Tibial nerve (tissue), 4 donors: ENCODE measurements around the gene ADM. TPM values are rescaled to one million over a fixed set of nuclear protein-coding genes. Genes with fewer than 3 reads are reported as not detected.

Experiments
- DNase-seq, 2 donors: peaks; one replicate each; pipeline ENCODE4 v3.0.0-alpha.2; 2019; ENCODE audit warnings: low spot score in 2 of 2
- H3K27ac ChIP-seq, 4 donors: fragments of 200-600 bp; sonication (generic) in 3 of 4; one replicate each; pipeline ENCODE4 v1.5.1; 2017 to 2019; ENCODE audit warnings: mild to moderate bottlenecking in 1 of 4
- H3K27me3 ChIP-seq, 2 donors: fragments of 200-600 bp; sonication (generic) in 1 of 2; one replicate each; pipeline versions ENCODE4 v1.5.1 to v1.6.0; 2017 to 2019
- H3K36me3 ChIP-seq, 3 donors: fragments of 200-600 bp; sonication (generic); one replicate each; pipeline ENCODE4 v1.5.1; 2018 to 2019
- H3K4me1 ChIP-seq, 4 donors: fragments of 200-600 bp; sonication (generic) in 3 of 4; one replicate each; pipeline ENCODE4 v1.5.1; 2017 to 2019
- H3K4me3 ChIP-seq, 4 donors: fragments of 200-600 bp; sonication (generic) in 3 of 4; one replicate each; pipeline ENCODE4 v1.5.1; 2017 to 2019; ENCODE audit warnings: mild to moderate bottlenecking in 1 of 4, moderate library complexity in 1 of 4
- H3K9me3 ChIP-seq, 4 donors: fragments of 200-600 bp; sonication (generic) in 3 of 4; one replicate each; pipeline ENCODE4 v1.5.1; 2017 to 2019
- EP300 ChIP-seq, 2 donors: sonication (generic); formaldehyde crosslinking; IDR thresholded peaks; one replicate each; pipeline ENCODE4 v1.6.1; 2017; ENCODE audit warnings: antibody characterized with exemption in 2 of 2, mild to moderate bottlenecking in 1 of 2
- POLR2A ChIP-seq, 2 donors: fragments of 450-650 bp; IDR thresholded peaks; one replicate each; pipeline ENCODE4 v1.6.1; 2017; ENCODE audit warnings: antibody characterized with exemption in 2 of 2, mild to moderate bottlenecking in 2 of 2, moderate library complexity in 2 of 2
- WGBS, 2 donors: methylation state at CpG; one replicate each; pipeline ENCODE4 v1.1.5; 2018; 5-methylcytosine and 5-hydroxymethylcytosine counted together
- total RNA-seq, 4 donors: library from RNA; depleted of rRNA; stranded (reverse); fragments of >200 nt; gene quantifications; one replicate each; pipeline ENCODE4 v1.1.0, GENCODE V29; 2016
- TF ChIP-seq, protein P1 (sequence below), 5 experiments: fragments of 200-600 bp in 3 of 5; fragments of 450-650 bp in 2 of 5; sonication (generic) in 3 of 5; IDR thresholded peaks; one replicate each; pipeline ENCODE4 v1.5.1; 2016 to 2019; ENCODE audit warnings: antibody characterized with exemption in 5 of 5, mild to moderate bottlenecking in 3 of 5, moderate library complexity in 2 of 5

ADM gene
- total RNA-seq, 4 donors from 2014 or later = 123 to 420 (median 197) TPM

DNA sequence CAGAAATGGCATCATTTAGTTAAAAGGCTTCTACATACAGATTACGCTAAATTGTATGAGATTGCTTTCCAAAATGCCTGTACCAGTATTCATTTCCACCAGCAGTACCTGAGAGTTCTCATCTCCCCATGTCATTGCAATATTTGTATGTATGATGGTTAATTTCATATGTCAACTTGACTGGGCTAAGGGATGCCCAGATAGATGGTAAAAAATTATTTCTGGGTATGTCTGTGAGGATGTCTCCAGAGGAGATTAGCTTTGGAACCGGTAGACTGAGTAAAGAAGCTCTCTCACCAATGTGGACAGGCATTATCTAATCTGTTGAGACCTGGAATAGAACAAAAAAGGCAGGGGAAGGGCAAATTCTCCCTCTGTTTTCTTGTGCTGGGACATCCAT lies 6.9 kb downstream of the ADM start:
- no peak for TF ChIP-seq POLR2A (IDR thresholded peaks at IDR 0.05)
- no peak for TF ChIP-seq EP300 (IDR thresholded peaks at IDR 0.05)
- TF ChIP-seq, protein P1, sequence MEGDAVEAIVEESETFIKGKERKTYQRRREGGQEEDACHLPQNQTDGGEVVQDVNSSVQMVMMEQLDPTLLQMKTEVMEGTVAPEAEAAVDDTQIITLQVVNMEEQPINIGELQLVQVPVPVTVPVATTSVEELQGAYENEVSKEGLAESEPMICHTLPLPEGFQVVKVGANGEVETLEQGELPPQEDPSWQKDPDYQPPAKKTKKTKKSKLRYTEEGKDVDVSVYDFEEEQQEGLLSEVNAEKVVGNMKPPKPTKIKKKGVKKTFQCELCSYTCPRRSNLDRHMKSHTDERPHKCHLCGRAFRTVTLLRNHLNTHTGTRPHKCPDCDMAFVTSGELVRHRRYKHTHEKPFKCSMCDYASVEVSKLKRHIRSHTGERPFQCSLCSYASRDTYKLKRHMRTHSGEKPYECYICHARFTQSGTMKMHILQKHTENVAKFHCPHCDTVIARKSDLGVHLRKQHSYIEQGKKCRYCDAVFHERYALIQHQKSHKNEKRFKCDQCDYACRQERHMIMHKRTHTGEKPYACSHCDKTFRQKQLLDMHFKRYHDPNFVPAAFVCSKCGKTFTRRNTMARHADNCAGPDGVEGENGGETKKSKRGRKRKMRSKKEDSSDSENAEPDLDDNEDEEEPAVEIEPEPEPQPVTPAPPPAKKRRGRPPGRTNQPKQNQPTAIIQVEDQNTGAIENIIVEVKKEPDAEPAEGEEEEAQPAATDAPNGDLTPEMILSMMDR (IDR thresholded peaks at IDR 0.05) = no peak
- Histone ChIP-seq H3K27ac (no peak overlapping the region), H3K36me3 (no peaks in the 10 kb centered on the region), H3K4me3 (no peak overlapping the region), H3K27me3 (no peaks in the 10 kb centered on the region), H3K9me3 (no peaks in the 10 kb centered on the region), H3K4me1 (peaks cover 0 to 41% (median 10%) of the 10 kb centered on the region in 4 donors)
- no peak for DNase-seq
- WGBS, 2 donors = 94 to 97% methylated on average over 2 of the region's 2 CpGs

DNA sequence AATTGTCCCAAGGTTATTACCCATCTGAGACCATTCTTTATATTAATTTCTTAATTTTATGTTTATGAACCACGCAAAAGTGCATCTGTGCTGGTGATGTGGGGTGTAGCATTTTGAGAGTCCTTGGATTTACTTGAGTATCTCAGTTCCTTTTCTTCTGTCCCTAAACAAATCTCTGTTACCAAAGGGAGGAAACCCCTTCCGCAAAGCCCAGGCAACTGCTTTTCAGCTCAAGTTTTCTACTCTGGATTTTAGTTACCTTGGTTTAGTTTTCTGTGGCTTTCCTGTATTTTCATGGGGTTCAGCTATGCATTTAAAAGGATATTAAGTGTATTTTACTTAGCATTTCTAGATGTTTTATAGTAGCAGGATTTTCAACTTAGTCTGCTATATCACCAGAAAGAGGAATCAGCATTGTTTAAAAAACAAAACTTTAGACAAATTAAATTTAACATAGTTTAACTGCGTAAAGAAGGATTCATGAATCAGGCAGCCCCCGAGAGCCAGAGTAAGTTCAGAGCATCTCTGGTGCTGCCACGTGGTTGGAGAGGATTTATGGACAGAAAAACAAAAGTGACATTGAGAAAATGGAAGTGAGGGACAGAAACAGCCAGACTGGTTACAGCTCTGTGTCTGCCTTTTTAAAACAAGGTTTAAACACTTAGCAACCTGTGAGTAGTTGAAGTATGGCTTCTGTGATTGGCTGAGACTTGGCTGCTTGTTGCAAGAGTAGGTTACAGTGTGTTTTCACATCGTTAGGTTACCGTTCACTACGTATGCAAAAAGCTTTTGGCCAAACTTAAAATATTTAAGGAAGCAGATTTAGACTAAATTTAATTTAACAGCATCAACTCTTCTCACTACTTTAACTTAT lies 9.6 kb downstream of the ADM start:
- TF ChIP-seq EP300 (IDR thresholded peaks at IDR 0.05) = no peak
- TF ChIP-seq POLR2A (IDR thresholded peaks at IDR 0.05) = no peak
- TF ChIP-seq, protein P1 (IDR thresholded peaks at IDR 0.05) = no peak
- Histone ChIP-seq H3K27me3 (no peaks in the 10 kb centered on the region), H3K27ac (no peak overlapping the region), H3K4me1 (peaks cover 0 to 25% (median 3%) of the 10 kb centered on the region in 4 donors), H3K36me3 (no peaks in the 10 kb centered on the region), H3K4me3 (no peak overlapping the region), H3K9me3 (no peaks in the 10 kb centered on the region)
- DNase-seq = no peak
- WGBS, 2 donors = 65 to 71% methylated on average over 8 of the region's 8 CpGs

DNA sequence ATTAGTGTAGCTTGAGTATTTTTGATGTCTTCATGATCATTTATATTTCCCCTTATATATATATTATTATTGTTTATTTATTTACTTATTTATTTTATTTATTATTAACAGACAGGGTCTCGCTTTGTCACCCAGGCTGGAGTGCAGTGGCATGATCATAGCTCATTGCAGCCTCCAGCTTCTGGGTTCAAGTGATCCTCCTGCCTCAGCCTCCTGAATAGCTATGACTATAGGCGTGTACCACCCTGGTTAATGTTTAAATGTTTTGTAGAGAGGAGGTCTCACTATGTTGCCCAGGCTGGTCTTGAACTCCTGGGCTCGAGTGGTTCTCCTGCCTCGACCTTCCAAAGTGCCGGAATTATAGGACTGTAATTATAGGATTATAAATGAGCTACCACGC lies 10.2 kb downstream of the ADM start:
- Histone ChIP-seq H3K27ac (no peak overlapping the region), H3K4me3 (no peak overlapping the region)

DNA sequence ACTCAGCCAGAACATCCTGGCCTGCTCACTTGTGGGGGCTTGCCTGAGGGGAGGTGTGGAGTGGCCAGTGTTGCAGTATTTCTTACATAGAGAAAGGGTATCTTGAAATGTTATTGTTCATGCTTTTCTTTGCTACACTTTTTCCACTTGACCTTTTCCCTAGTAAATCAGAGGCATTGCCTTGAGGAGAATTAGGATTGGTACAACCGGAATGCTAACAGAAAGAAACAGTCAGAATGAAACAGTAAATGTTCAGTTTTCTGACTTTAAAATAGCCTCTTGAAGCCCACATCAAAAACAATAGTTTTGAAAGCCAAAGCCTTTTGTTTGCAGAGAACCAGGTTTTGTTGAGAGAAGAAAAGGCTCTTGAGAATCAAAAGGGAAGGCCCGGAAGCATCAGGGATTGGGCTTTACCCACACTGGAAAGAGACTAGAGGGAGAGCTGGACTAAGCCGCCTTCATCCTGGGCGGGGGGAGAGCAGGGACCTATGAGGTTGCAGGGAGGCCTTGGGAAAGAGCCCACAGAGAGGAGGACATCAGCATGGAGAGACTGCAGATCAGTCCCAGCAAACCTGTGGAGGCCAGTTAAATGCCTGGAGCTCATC lies 12.4 kb downstream of the ADM start:
- 50 to 56% methylated on average over 4 of the region's 4 CpGs for WGBS, 2 donors
- no peak for DNase-seq
- H3K27ac ChIP-seq = peak overlapping the region in 2 of 4 donors; percentile 46 to 54

More for the DNA sequence above, 10.2 kb downstream of the ADM start:
- no peaks in the 10 kb centered on the region for H3K27me3 ChIP-seq
- no peak for DNase-seq
- TF ChIP-seq, protein P1 (IDR thresholded peaks at IDR 0.05) = no peak
- TF ChIP-seq EP300 (IDR thresholded peaks at IDR 0.05) = no peak
- no peak for TF ChIP-seq POLR2A (IDR thresholded peaks at IDR 0.05)
- 93 to 95% methylated on average over 6 of the region's 6 CpGs for WGBS, 2 donors
- peaks cover 0 to 20% (median 3%) of the 10 kb centered on the region in 4 donors for H3K4me1 ChIP-seq
- H3K36me3 ChIP-seq = no peaks in the 10 kb centered on the region
- H3K9me3 ChIP-seq = no peaks in the 10 kb centered on the region

More for the DNA sequence above, 12.4 kb downstream of the ADM start:
- peaks cover 0 to 37% (median 4%) of the 10 kb centered on the region in 4 donors for H3K4me1 ChIP-seq
- TF ChIP-seq EP300 (IDR thresholded peaks at IDR 0.05) (no peak), POLR2A (IDR thresholded peaks at IDR 0.05) (no peak)
- TF ChIP-seq, protein P1 (IDR thresholded peaks at IDR 0.05) = no peak
- H3K9me3 ChIP-seq = no peaks in the 10 kb centered on the region
- no peak overlapping the region for H3K4me3 ChIP-seq
- H3K36me3 ChIP-seq = no peaks in the 10 kb centered on the region
- H3K27me3 ChIP-seq = no peaks in the 10 kb centered on the region
